ENCODE results near the gene ZCCHC24.

DNA sequence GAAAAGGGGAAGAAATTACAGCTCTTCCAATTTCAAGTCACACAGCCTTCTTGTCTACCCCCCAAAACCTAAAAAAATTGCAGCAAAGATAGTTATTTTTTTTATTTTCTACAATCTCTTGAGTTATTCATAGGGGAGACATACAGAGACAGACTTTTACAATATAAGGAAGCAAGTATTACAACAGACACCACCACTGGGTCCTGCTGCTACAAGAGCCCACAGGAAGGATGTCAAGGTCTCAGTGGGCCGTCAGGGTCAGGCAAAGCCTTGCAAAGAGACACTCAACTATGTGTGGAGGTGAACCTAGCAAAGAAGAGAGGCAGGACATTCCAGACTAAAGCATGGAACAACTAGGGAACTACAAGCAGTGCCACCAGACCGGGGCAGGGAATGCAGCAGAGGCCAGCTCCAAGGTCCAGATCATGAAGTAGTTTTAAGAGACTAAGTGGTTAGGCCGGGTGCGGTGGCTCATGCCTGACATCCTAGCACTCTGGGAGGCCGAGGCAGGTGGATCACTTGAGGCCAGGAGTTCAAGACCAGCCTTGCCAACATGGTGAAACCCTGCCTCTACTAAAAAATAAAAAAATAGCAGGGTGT lies 28.2 kb upstream of the ZCCHC24 start:
- TF ChIP-seq, protein P1, sequence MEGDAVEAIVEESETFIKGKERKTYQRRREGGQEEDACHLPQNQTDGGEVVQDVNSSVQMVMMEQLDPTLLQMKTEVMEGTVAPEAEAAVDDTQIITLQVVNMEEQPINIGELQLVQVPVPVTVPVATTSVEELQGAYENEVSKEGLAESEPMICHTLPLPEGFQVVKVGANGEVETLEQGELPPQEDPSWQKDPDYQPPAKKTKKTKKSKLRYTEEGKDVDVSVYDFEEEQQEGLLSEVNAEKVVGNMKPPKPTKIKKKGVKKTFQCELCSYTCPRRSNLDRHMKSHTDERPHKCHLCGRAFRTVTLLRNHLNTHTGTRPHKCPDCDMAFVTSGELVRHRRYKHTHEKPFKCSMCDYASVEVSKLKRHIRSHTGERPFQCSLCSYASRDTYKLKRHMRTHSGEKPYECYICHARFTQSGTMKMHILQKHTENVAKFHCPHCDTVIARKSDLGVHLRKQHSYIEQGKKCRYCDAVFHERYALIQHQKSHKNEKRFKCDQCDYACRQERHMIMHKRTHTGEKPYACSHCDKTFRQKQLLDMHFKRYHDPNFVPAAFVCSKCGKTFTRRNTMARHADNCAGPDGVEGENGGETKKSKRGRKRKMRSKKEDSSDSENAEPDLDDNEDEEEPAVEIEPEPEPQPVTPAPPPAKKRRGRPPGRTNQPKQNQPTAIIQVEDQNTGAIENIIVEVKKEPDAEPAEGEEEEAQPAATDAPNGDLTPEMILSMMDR (conservative IDR thresholded peaks at IDR 0.05): no peak
- TF ChIP-seq EZH2 (IDR thresholded peaks at IDR 0.05; ENCODE audit: low read depth): no peak

Measured in PC-9 (cell line).